ENCODE data around the gene YRDC.

Gene YRDC

GRCh38 chr1:37844536-37844935, 36.5 kb upstream of the YRDC start:
- Mint-ChIP-seq H3K27me3 (ENCODE audit: low read depth, poor library complexity) (no peaks in the 10 kb centered on the region), H3K27ac (no peak overlapping the region), H3K9me3 (no peaks in the 10 kb centered on the region), H3K4me3 (no peak overlapping the region), H3K4me1 (no peaks in the 10 kb centered on the region), H3K36me3 (ENCODE audit: low read depth) (peaks cover 9% of the 10 kb centered on the region)
- TF ChIP-seq CTCF (IDR thresholded peaks at IDR 0.05) = no peak
- DNase-seq = no peak

- TF ChIP-seq CTCF (IDR thresholded peaks at IDR 0.05) = no peak
- H3K9me3 Mint-ChIP-seq = no peaks in the 10 kb centered on the region
- no peaks in the 10 kb centered on the region for H3K4me1 Mint-ChIP-seq
- no peaks in the 10 kb centered on the region for H3K27me3 Mint-ChIP-seq (ENCODE audit: low read depth, poor library complexity)
- peaks cover 17% of the 10 kb centered on the region for H3K36me3 Mint-ChIP-seq (ENCODE audit: low read depth)
- H3K4me3 Mint-ChIP-seq = no peak overlapping the region
- H3K27ac Mint-ChIP-seq = no peak overlapping the region
- DNase-seq = no peak
These were observed 33.6 kb upstream of the YRDC start for GRCh38 chr1:37841652-37842051.

GRCh38 chr1:37840711-37841110, 32.7 kb upstream of the YRDC start:
- peaks cover 23% of the 10 kb centered on the region for H3K36me3 Mint-ChIP-seq (ENCODE audit: low read depth)

GRCh38 chr1:37839676-37840075, 31.7 kb upstream of the YRDC start:
- H3K27me3 Mint-ChIP-seq (ENCODE audit: low read depth, poor library complexity) = no peaks in the 10 kb centered on the region
- no peak overlapping the region for H3K27ac Mint-ChIP-seq
- H3K4me1 Mint-ChIP-seq = no peaks in the 10 kb centered on the region
- DNase-seq = no peak
- H3K4me3 Mint-ChIP-seq = no peak overlapping the region
- peaks cover 26% of the 10 kb centered on the region for H3K36me3 Mint-ChIP-seq (ENCODE audit: low read depth)
- no peak for TF ChIP-seq CTCF (IDR thresholded peaks at IDR 0.05)
- no peaks in the 10 kb centered on the region for H3K9me3 Mint-ChIP-seq

More at GRCh38 chr1:37840711-37841110, 32.7 kb upstream of the YRDC start:
- Mint-ChIP-seq H3K4me1 (no peaks in the 10 kb centered on the region), H3K9me3 (no peaks in the 10 kb centered on the region), H3K27me3 (ENCODE audit: low read depth, poor library complexity) (no peaks in the 10 kb centered on the region), H3K27ac (no peak overlapping the region), H3K4me3 (no peak overlapping the region)
- no peak for TF ChIP-seq CTCF (IDR thresholded peaks at IDR 0.05)
- no peak for DNase-seq

- H3K27me3 Mint-ChIP-seq (ENCODE audit: low read depth, poor library complexity) = no peaks in the 10 kb centered on the region
- no peak overlapping the region for H3K27ac Mint-ChIP-seq
- no peaks in the 10 kb centered on the region for H3K9me3 Mint-ChIP-seq
- peaks cover 40% of the 10 kb centered on the region for H3K36me3 Mint-ChIP-seq (ENCODE audit: low read depth)
- H3K4me3 Mint-ChIP-seq = no peak overlapping the region
- TF ChIP-seq CTCF (IDR thresholded peaks at IDR 0.05) = no peak
- DNase-seq = no peak
- H3K4me1 Mint-ChIP-seq = no peaks in the 10 kb centered on the region
These were observed 28.8 kb upstream of the YRDC start for GRCh38 chr1:37836788-37837187.

GRCh38 chr1:37831809-37832208, 23.8 kb upstream of the YRDC start:
- H3K4me3 Mint-ChIP-seq = no peak overlapping the region
- peaks cover 58% of the 10 kb centered on the region for H3K36me3 Mint-ChIP-seq (ENCODE audit: low read depth)
- H3K4me1 Mint-ChIP-seq = no peaks in the 10 kb centered on the region
- no peak for TF ChIP-seq CTCF (IDR thresholded peaks at IDR 0.05)
- H3K9me3 Mint-ChIP-seq = no peaks in the 10 kb centered on the region
- no peak for DNase-seq
- H3K27ac Mint-ChIP-seq = no peak overlapping the region
- H3K27me3 Mint-ChIP-seq (ENCODE audit: low read depth, poor library complexity) = no peaks in the 10 kb centered on the region
